ENCODE measurements around the gene TTC34. TPM values are rescaled to one million over a fixed set of nuclear protein-coding genes. Genes with fewer than 3 reads are reported as not detected.

Gene TTC34
- total and polyA plus RNA-seq, 2 experiments from 2014 or later: 0.08 to 0.35 TPM

GRCh38 chr1:2812136-2812535 is 10.6 kb upstream of the TTC34 start (continued):
- TF ChIP-seq, protein P1, sequence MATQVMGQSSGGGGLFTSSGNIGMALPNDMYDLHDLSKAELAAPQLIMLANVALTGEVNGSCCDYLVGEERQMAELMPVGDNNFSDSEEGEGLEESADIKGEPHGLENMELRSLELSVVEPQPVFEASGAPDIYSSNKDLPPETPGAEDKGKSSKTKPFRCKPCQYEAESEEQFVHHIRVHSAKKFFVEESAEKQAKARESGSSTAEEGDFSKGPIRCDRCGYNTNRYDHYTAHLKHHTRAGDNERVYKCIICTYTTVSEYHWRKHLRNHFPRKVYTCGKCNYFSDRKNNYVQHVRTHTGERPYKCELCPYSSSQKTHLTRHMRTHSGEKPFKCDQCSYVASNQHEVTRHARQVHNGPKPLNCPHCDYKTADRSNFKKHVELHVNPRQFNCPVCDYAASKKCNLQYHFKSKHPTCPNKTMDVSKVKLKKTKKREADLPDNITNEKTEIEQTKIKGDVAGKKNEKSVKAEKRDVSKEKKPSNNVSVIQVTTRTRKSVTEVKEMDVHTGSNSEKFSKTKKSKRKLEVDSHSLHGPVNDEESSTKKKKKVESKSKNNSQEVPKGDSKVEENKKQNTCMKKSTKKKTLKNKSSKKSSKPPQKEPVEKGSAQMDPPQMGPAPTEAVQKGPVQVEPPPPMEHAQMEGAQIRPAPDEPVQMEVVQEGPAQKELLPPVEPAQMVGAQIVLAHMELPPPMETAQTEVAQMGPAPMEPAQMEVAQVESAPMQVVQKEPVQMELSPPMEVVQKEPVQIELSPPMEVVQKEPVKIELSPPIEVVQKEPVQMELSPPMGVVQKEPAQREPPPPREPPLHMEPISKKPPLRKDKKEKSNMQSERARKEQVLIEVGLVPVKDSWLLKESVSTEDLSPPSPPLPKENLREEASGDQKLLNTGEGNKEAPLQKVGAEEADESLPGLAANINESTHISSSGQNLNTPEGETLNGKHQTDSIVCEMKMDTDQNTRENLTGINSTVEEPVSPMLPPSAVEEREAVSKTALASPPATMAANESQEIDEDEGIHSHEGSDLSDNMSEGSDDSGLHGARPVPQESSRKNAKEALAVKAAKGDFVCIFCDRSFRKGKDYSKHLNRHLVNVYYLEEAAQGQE (IDR thresholded peaks at IDR 0.05; ENCODE audit: unreplicated experiment): no peak
- TF ChIP-seq ZNF462 (CRISPR knock-in tag; IDR thresholded peaks at IDR 0.05): no peak

DNA sequence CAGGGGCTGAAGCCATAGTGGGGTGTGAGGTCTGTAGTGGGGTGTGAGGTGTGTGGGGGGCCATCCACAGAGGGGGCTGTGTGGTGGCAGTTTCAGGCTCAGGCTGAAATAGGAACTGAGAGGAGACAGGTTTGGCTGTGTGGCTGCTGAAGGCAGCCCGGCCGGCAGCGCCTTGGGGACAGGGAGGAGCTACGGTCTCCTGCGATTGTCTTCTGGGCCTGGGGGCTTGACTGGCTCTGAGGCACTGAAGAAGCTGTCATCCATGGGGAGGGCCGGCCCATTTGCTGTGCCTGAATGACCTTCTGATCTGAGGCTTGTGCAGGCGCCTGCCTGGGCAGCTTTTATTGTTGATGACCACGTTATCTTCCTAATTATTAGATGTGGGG is 10.0 kb upstream of the TTC34 start:
- Histone ChIP-seq H3K9me2 (ENCODE audit: insufficient read depth) (no peaks in the 10 kb centered on the region), H3K4me3 (no peak overlapping the region), H3K79me2 (replicated peaks; ENCODE audit: insufficient read depth) (no peaks in the 10 kb centered on the region), H2AFZ (no peak overlapping the region), H3K27me3 (ENCODE audit: insufficient read depth) (no peaks in the 10 kb centered on the region), H3K4me1 (ENCODE audit: insufficient read depth) (no peaks in the 10 kb centered on the region), H4K20me1 (replicated peaks; ENCODE audit: insufficient read depth) (no peaks in the 10 kb centered on the region), H3F3A (replicated peaks; ENCODE audit: low read depth) (no peaks in the 10 kb centered on the region), H3K27ac (ENCODE audit: low read depth) (no peak overlapping the region), H3K4me2 (no peak overlapping the region), H3K36me3 (ENCODE audit: insufficient read depth) (no peaks in the 10 kb centered on the region)
- DNase-seq (ENCODE audit: low spot score) (no peak), ATAC-seq (no peak)
- peaks cover 16% of the 10 kb centered on the region; the same call in 2 of the 3 replicates for H3K36me3 Mint-ChIP-seq (ENCODE audit: low read depth)
- no peaks in the 10 kb centered on the region for H3K27me3 Mint-ChIP-seq (ENCODE audit: insufficient read depth, low read depth, poor library complexity)
- peaks cover 76% of the 10 kb centered on the region for H3K9me3 Mint-ChIP-seq
- no peak overlapping the region for H3K27ac Mint-ChIP-seq
- no peaks in the 10 kb centered on the region for H3K4me1 Mint-ChIP-seq
- no peak overlapping the region for H3K4me3 Mint-ChIP-seq
- TF ChIP-seq EZH2 (IDR thresholded peaks at IDR 0.05; ENCODE audit: low read depth, unreplicated experiment) (no peak), JUNB (IDR thresholded peaks at IDR 0.05; ENCODE audit: unreplicated experiment) (no peak), STAT1 (IDR thresholded peaks at IDR 0.05; ENCODE audit: unreplicated experiment) (no peak), POLR2AphosphoS5 (IDR thresholded peaks at IDR 0.05; ENCODE audit: low read depth) (no peak)
- TF ChIP-seq, protein P1 (IDR thresholded peaks at IDR 0.05; ENCODE audit: unreplicated experiment): no peak
